HG02642 (cell line): ENCODE results near the gene PHKB.
"Not testable (repeated sequence)": the region's sequence is repeated elsewhere in the genome, so short reads cannot be mapped to it uniquely, and the experiment has no call there.

ENCODE experiments used
- ATAC-seq: cut with Tn5 transposase; IDR thresholded peaks from one replicate; pipeline ENCODE4 v1.9.1; 2021; ENCODE audit warnings: mild to moderate bottlenecking; ENCODE audit not compliant: unreplicated experiment, poor library complexity

The PHKB gene

DNA sequence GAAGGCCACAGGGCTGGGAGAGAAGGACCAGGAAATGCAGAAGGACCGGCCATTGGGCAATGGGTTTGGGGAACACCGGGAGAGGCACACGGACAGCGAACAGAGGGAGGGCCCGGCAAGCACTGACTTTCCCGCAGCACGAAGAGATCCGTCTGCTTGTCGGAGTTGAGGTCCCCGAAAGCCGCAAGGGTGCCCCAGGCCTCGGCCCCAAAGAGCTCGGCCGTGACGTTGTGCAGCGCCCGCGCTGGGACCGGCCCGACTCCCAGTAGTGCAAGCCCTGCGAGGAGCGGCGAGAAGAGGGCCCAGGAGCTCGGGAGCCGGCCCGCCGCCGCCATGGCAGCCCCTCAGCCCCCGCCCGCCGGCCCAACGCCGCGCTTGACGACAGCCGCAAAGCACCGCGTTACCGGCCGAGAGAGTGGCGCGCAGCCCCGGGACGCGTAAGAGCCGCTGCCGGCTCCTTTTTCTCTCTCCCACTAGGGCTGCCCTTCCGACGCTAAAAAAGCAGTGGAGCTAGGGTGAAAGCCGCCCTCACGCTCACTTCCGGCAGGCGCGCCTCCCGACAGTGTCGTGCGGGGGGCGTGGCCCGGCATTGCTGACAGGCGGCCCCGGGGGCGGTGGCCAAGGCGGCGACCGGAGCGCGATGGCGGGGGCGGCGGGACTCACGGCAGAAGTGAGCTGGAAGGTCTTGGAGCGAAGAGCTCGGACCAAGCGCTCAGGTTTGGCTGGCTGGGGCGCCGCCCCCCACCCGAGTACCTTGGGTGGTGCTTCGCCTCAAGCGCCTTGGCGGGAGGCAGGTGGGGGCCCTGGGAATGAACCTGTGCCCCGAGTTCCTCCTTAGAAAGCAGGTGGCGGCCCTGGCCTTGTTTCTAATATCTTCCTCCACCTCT lies at the start of gene PHKB, which contains the start of gene ITFG1:
TSS of gene PHKB (plus strand) at position 621 of the 887 bp plus-strand sequence. CDS start at position 641, 20 bp downstream.
TSS of gene ITFG1 (minus strand) at position 353 of the 887 bp plus-strand sequence. CDS start at position 335, 18 bp downstream.
- ATAC-seq = peak; percentile 84

- ATAC-seq = no peak
Observed at GRCh38 chr16:47413041-47413440, 48.1 kb upstream of the PHKB start.

GRCh38 chr16:47416869-47417268 lies 44.3 kb upstream of the PHKB start:
- no peak for ATAC-seq

GRCh38 chr16:47424846-47425245 lies 36.3 kb upstream of the PHKB start:
- ATAC-seq = no peak

GRCh38 chr16:47426806-47427205 lies 34.3 kb upstream of the PHKB start:
- no peak for ATAC-seq

GRCh38 chr16:47431960-47432359 lies 29.2 kb upstream of the PHKB start:
- no peak for ATAC-seq

- ATAC-seq = not testable (repeated sequence)
Observed at GRCh38 chr16:47434274-47434673, 26.9 kb upstream of the PHKB start.

DNA sequence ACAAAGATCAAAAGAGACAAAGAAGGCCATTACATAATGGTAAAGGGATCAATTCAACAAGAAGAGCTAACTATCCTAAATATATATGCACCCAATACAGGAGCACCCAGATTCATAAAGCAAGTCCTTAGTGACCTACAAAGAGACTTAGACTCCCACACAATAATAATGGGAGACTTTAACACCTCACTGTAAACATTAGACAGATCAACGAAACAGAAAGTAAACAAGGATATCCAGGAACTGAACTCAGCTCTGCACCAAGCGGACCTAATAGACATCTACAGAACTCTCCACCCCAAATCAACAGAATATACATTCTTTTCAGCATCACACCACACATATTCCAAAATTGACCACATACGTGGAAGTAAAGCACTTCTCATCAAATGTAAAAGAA lies 21.1 kb upstream of the PHKB start:
- not testable (repeated sequence) for ATAC-seq

- not testable (repeated sequence) for ATAC-seq
Observed at GRCh38 chr16:47442884-47443283, 18.2 kb upstream of the PHKB start.

GRCh38 chr16:47446431-47446830 lies 14.7 kb upstream of the PHKB start:
- no peak for ATAC-seq

DNA sequence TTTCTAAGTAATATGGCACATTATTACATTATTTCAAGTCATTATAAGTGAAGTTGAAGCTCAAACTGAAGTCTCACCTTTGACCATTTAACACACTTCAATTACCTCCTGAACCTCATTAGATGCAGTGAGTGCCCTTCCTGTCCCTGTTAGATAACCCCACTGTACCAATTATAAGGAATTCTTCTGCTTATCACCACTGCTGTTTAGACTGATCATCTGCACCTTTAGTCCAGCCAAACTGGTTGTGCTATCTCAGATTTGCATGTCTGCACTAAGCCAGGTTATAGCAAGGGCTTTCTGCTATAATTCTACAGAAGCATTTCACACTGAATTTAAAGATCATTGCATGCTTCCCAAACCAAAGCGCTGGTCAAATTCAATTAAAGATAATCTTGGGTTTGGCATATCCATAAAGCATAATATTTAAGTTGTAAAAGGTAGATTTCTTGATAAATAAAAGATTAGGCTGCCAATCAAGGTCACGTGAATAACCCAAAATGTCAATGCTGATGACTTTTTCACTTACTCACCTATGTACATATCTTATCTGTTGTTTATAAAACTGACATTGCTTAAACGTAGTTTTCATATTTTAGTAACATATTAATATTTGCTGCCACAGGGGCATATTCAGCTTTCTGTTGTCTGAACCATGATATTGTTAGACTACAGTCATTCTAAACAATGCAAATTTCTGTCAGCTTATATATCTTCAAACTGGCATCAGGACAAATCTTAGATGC lies 12.1 kb upstream of the PHKB start:
- no peak for ATAC-seq

DNA sequence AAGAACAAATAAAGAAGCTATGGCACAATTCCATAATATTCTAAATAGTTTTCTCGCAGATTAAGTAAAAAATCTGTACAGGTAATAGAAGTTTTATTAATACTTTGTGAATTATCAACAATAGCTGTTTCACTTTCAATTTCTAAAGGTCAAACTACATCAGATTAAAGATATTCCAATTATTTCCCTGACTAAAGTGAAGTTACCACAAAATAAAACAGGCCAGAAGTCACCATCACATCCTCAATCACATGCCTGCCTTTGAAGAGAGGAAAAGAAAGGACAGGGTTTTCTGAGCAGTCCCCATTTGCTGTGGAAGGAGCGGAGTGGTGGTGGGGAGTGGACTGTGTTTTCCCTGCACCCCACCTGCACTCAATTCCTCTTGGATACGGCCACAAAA lies 11.3 kb upstream of the PHKB start:
- no peak for ATAC-seq

DNA sequence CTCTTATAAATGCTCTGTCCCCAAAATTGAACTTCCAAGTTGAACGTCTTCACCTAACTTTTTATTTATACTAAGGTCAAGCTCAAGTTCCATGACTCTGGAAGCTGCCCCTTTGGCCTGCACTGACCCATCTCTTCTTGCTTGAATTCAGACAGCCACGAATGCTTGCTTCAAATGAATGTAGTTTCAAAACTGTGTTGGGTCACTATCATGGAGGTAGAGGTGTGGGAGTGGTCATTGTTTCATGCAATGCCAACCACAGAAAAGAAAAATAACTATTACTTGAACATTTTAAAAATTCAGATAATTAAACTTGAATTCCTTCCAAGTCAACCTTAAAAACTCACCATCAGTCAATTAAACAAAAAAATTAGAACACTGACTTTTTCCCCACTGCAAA lies 2.8 kb upstream of the PHKB start:
- no peak for ATAC-seq

- ATAC-seq = no peak
Observed at GRCh38 chr16:47459603-47460002, 1.5 kb upstream of the PHKB start.

- ATAC-seq = no peak
Observed at GRCh38 chr16:47460359-47460710, 796 bp upstream of the PHKB start.

- ATAC-seq = peak; percentile 19
Observed at GRCh38 chr16:47461598-47462266, 601 bp downstream of the PHKB start.

GRCh38 chr16:47463771-47464624 lies 2.9 kb downstream of the PHKB start:
- ATAC-seq = no peak

GRCh38 chr16:47465919-47466630 lies 4.9 kb downstream of the PHKB start:
- no peak for ATAC-seq

DNA sequence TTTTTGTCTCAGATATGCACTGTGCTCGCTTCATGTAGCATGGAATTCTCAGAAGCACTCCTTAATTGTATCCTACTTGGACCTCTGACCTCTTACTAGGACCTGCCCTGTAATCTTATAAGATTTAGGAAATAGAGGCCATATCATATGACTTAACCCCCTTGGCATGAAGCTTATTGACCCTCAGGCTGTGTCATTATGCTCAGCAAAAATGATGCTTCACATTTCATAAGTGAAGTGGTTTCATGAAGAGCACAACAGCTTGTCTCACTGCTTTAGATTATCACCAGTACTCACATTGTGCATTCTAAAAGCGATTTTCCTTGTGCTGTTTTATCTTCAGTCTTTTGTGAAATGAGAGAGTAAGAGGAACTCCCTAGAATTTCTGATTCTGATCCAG lies 6.4 kb downstream of the PHKB start:
- no peak for ATAC-seq
